Prostate gland (tissue), 2 donors: ENCODE results near the gene C1orf216.

ENCODE experiments used
- POLR2A ChIP-seq: fragments of 450-650 bp; IDR thresholded peaks from one replicate; pipeline ENCODE4 v1.6.1; 2016; ENCODE audit warnings: antibody characterized with exemption, mild to moderate bottlenecking
- TF ChIP-seq, protein P1 (sequence below), 4 experiments: fragments of 200-600 bp in 2 of 4; fragments of 450-650 bp in 2 of 4; sonication (generic) in 2 of 4; IDR thresholded peaks; 1 replicate in 3 of 4; 2 replicates in 1 of 4; pipeline ENCODE4 v1.5.1; 2016 to 2019; ENCODE audit warnings: antibody characterized with exemption in 4 of 4, mild to moderate bottlenecking in 2 of 4, moderate library complexity in 2 of 4

GRCh38 chr1:35691080-35691479 is 27.6 kb downstream of the C1orf216 start:
- TF ChIP-seq, protein P1, sequence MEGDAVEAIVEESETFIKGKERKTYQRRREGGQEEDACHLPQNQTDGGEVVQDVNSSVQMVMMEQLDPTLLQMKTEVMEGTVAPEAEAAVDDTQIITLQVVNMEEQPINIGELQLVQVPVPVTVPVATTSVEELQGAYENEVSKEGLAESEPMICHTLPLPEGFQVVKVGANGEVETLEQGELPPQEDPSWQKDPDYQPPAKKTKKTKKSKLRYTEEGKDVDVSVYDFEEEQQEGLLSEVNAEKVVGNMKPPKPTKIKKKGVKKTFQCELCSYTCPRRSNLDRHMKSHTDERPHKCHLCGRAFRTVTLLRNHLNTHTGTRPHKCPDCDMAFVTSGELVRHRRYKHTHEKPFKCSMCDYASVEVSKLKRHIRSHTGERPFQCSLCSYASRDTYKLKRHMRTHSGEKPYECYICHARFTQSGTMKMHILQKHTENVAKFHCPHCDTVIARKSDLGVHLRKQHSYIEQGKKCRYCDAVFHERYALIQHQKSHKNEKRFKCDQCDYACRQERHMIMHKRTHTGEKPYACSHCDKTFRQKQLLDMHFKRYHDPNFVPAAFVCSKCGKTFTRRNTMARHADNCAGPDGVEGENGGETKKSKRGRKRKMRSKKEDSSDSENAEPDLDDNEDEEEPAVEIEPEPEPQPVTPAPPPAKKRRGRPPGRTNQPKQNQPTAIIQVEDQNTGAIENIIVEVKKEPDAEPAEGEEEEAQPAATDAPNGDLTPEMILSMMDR (IDR thresholded peaks at IDR 0.05), result no peak
- no peak for TF ChIP-seq POLR2A
